ENCODE measurements around the gene PWWP3B. TPM values are rescaled to one million over a fixed set of nuclear protein-coding genes. Genes with fewer than 3 reads are reported as not detected.

Gene PWWP3B
- total and polyA plus RNA-seq, 10 of the 15 experiments (the other 5 are each of a cell fraction or from before 2014, with no cell fraction given), result 0.03 TPM; not detected in 9

GRCh38 chrX:106170318-106170717 is 2.2 kb downstream of the PWWP3B start (continued):
- TF ChIP-seq ZBTB40 (IDR thresholded peaks at IDR 0.05; ENCODE audit: borderline replicate concordance) (no peak), DPF2 (IDR thresholded peaks at IDR 0.05) (no peak), MTA3 (IDR thresholded peaks at IDR 0.05; ENCODE audit: borderline replicate concordance, low read length) (no peak), STAT1 (conservative IDR thresholded peaks at IDR 0.05) (no peak)

DNA sequence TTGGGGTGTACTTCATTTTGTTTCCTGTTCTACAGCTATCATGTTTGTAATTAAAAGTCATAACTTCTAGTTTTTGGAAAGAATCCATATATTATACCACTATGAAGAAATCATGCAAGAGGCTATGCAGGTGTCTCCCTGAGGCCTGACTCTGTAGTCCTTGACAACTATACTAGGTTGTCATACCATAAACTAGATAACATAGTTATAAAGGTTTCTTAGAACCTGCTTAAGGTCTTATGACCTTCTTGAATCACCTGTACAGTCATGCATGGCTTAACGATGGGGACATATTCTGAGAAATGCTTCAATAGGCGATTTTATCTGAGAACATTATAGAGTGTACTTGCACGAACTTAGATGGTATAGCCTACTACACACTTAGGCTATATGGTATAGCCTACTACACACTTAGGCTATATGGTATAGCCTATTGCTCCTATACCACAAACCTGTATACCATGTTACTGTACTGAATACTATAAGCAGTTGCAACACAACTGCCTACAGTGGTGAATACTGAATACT is 3.3 kb downstream of the PWWP3B start:
- no peak overlapping the region for H3K4me3 ChIP-seq
- no peaks in the 10 kb centered on the region for H4K20me1 ChIP-seq (ENCODE audit: control insufficient read depth, insufficient read depth)
- no peak overlapping the region for H2AFZ ChIP-seq (ENCODE audit: control insufficient read depth, low read depth, low read length)
- intact Hi-C loops (cut with micrococcal nuclease; ENCODE audit: unreplicated experiment) (loop anchor here (2.0 kb wide), 1 partner anchor 225 kb away; no protein-coding TSS in a partner anchor), in situ Hi-C loops (cut with MboI) (no loop called here)
- H3K79me2 ChIP-seq (ENCODE audit: control insufficient read depth, insufficient read depth, low read length), result no peaks in the 10 kb centered on the region
- H3K9me3 ChIP-seq (replicated peaks; ENCODE audit: control insufficient read depth, insufficient read depth, low read length), result no peaks in the 10 kb centered on the region
- TF ChIP-seq SUPT20H (IDR thresholded peaks at IDR 0.05; ENCODE audit: borderline replicate concordance, control insufficient read depth, low read depth, low read length) (no peak), PML (IDR thresholded peaks at IDR 0.05; ENCODE audit: low read length) (no peak), YY1 (IDR thresholded peaks at IDR 0.05; ENCODE audit: low read depth, low read length) (no peak), ZSCAN29 (IDR thresholded peaks at IDR 0.05) (no peak), E2F4 (IDR thresholded peaks at IDR 0.05; ENCODE audit: low read depth, low read length) (no peak)
- TF ChIP-seq, protein P1, sequence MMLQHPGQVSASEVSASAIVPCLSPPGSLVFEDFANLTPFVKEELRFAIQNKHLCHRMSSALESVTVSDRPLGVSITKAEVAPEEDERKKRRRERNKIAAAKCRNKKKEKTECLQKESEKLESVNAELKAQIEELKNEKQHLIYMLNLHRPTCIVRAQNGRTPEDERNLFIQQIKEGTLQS (IDR thresholded peaks at IDR 0.05; ENCODE audit: borderline replicate concordance, extremely low read depth, low read depth, low read length), result no peak
- no peak overlapping the region for H3K4me2 ChIP-seq (ENCODE audit: control insufficient read depth, insufficient read depth)
- 9% methylated on average over 3 of the region's 3 CpGs for WGBS (ENCODE audit: insufficient coverage, insufficient replicate concordance, low lambda C conversion rate, missing lambda C conversion rate)
- no peaks in the 10 kb centered on the region for H3K27me3 ChIP-seq (replicated peaks in 1 of 2; ENCODE audit: control insufficient read depth in 2 of 2, insufficient read depth in 2 of 2, low read length in 1 of 2)
- FAIRE-seq (no peak), ATAC-seq (no peak), DNase-seq (ENCODE audit: low read depth, low spot score) (no peak)
- H3K36me3 ChIP-seq (ENCODE audit: control insufficient read depth in 2 of 2, insufficient read depth in 2 of 2, low read length in 1 of 2), result no peaks in the 10 kb centered on the region
- ChIA-PET RAD21 (ENCODE audit: unreplicated experiment) (no interaction called here), SMC1A (ENCODE audit: uncharacterized antibody, unreplicated experiment) (no interaction called here), CTCF (interaction anchor here (0.6 to 1.2 kb wide), 2 partner anchors 52 to 221 kb away, joined by 3 read pairs; no protein-coding TSS in a partner anchor), POLR2A (interaction anchor here (0.6 kb wide), 1 partner anchor 945 kb away, joined by 3 read pairs; no protein-coding TSS in a partner anchor)
- no peaks in the 10 kb centered on the region for H3K4me1 ChIP-seq (ENCODE audit: control insufficient read depth, insufficient read depth, low read length)
- no peak overlapping the region for H3K9ac ChIP-seq (ENCODE audit: control insufficient read depth, insufficient read depth, low read length)
- no TSS peak for BruUV-seq (replicated peaks)
- H3K27ac ChIP-seq (ENCODE audit: control insufficient read depth, insufficient read depth), result no peak overlapping the region
